ENCODE data around the gene ALKBH7.

Gene ALKBH7

DNA sequence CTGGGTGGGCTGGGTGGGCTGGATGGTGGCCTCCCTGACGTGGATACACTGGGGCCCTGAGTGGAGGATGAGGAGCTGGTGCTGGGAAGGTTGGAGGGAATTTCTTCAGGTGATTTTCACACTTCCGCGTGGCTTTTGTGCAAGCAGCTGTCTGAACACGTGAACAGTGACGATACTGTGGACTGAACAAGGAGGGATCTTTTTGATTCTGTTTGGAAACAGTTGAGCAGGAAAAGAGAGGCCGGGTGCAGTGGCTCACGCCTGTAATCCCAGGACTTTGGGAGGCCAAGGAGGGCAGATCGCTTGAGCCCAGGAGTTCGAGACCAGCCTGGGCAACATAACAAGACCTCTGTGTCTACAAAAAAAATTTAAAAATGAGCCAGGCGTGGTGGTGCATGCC lies 29.5 kb downstream of the ALKBH7 start:
- DNase-seq: no peak

DNA sequence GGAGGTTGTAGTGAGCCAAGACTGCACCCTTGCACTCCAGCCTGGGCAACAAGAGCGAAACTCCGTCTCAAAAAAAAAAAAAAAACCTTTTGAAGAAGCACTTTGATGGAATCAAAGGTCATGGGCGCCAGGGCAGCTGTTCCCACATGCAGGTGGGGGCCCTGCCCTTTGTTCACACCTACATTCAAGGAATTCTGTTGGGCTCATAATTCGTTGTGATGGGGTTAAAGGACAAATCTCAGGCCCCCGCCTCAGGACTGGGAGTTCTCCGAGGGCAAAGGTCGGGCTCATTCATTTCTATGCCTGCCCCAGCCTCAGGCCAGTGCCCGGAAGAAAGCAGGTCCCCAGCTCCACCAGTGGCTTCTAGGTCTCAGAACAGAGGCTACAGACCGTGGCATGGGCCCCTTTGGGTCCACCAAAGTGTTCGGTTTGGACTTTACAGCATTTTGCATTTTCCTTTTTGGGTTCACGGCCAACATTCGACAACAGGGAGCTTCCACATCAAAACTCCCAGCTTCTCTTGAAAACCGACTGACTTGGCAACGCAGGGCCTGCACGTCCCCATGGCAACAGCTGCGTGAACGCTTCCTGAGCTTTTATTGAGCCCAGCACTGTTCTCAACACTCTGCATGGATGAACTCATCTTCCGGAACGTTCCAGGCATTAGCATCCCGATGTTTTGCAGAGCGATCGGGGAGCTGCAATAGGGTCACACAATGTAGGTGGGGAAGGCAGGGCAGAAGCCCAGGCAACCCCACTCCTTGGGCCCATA lies 30.4 kb downstream of the ALKBH7 start:
- DNase-seq: no peak

DNA sequence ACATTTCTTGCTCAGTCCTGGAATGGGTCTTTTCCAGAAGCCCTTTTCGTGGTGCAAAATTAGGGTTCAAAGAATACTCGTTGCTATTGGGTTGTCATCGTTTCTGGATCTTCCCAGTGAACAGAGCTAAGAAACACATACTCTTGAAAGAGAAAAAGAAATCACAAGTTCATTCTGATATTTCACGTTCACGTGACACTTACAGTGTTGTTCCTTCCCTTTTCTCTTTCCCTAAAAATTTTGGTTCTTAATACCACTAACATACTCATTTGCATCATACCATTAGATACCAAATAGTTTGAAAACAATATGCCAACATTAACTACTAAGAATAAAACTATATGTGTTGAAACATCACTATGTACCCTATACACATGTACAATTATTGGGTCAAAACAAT lies 33.8 kb downstream of the ALKBH7 start:
- DNase-seq: no peak

DNA sequence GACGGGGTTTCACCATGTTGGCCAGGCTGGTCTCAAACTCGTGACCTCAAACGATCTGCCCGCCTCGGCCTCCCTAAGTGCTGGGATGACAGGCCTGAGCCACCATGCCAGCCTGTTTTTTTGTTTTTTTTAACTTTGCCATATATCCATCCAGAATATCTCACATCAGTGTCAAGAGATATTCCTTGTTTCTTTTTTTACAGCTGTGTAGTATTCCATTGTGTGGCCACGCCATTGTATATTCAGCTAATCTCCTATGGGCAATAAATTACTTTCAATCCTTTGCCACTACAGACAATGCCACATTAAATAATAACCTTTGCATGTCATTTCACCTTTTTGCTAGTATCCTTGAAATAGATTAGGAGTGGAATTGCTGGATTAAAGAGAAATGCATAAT lies 36.8 kb downstream of the ALKBH7 start:
- DNase-seq: no peak

DNA sequence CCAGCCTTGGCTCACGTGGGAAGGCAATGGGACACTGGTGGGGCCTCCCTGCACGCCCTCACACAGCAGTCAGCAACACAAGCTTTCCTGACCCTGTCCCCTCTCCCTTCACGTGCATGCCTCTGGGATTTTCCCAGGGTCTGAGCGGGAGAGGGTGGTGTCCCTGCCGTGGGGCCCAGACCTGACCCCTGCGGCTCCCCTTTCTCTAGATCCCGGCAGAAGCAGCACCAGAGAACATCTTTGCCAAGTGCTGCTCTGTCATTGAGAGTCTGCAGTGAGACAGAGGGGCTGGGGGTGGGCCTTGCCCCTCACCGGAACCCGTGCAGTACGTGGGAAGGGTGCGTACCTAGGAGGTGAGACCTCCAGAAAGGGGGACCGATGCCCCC lies 39.5 kb downstream of the ALKBH7 start:
- DNase-seq: no peak

DNA sequence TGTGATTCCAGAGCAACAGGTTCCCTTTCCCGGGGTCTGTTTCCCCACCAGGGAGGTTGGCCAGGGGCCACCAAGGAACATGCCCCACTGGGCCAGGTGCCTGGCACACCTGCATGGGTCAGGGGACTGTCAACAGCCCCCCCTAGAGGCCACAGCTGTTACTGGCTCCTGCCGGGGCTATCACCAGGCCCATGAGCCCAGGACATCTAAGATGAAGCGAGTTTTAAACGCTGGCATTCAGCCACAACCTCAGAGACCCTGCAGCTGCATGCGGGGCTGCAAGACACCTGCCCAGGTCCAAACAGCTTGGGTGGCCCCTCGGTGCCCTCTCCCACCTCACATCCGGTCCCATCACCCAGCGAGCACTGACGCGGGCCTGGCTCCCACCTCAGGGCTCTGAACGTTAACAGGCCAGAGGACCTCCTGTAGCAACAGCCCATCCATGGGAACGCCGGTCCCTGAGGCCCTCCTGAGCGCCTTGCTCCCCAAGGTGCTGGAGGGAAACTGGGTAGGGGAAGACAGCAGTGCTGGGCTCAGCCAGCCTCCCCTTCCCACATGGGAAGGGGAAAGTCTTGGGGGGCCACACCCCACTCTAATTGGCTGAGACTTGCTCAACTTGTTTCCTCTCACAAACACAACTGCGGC lies 40.0 kb downstream of the ALKBH7 start:
- peak; percentile 60 for DNase-seq

DNA sequence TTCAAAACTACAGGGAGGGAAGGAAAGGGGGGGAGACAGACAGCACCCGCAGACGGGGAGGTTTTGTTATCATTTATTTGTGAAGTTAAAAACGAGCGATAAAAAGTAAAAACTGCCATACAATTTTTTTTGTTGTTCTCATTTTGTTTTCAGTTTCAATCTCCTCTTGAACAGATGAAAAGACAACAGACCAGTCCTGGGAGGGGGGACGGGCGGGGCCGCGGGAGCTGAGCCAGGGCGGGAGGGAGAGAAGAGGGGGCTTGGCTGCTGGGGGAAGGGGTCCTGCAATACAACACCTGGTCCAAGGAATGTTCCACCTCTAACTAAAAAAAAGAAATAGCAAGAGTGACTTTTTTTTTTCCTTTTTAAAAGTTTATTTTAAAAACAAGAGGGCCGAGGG lies 40.7 kb downstream of the ALKBH7 start:
- no peak for DNase-seq

DNA sequence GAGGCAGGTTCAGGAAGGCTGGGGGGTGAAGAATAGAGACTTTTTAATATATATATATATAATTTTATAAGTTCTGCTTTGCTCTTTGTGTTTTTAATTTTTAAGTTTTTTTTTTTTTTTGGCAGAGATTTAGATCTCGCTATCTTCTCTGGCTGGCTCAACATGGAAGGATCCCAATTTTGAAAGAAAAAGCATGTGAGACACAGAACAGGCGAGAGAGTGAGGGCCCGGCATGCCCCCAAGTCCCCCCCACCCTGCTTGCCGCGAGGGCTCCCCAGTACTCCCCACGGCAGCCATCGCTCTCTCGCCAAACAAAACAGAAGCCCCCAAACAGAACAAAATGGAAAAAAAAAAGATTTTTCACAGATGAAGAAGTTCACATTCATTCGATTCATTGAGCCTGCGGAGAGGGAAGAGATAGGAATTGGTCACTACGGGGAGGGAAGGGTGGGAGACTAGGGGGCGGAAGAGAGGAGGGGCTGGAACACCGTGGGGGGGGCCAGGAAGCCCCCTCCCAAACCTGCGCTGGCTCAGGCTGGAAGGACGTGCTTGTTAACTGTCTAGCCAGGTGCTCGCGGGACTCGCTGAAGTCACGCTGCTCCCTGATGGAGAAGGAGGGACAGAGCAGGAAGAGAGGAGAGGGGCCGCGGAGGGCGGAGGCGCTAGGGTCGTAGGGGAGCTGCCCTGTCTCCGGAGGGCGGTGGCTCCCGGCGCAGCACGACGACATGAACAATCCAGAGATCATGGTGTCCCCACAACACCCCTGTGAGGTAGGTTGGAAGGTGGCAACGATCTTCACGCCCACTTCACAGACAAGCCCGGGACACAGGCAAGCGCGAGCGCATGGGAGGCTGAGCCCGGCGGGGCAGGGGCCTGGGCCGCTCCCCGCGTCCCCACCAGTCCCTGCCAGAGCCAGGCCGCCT lies 41.4 kb downstream of the ALKBH7 start:
- DNase-seq: no peak

DNA sequence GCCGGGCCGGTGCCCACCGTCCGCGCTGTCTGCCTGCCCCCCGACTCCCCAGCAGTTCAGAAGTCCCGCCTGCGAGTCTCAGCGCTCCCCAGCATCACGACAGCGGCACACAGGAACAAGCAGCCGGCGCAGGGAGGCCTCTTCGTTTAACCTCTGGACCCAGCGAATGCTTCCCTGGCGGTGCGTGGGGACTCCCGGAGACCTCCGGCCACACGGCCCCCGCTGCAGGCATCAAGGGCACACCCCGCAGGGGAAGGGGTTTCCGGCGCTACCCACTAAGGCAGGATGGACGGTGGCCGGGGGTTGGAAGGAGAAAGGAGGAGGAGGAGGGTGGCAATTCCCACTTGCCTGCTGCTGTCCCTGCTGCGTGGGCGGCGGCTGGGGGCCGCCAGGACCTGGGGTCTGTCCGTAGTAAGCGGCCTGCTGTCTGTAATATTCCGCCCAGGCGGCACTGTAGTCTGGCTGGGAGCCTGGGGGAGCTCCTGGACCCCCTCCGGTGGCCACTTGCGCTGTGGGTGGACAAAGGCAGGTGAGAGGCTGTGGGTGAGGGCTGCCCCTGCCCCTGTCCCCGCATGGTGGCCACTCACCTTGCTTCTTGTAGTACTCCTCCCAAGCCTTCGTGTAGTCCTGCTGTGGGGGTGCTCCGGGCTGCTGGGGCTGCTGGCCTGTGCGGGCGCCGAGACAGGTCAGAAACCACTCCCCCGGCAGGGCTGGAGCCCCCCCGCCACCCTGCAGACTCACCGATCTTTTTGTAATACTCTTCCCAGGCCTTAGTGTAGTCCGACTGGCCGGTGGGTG lies 42.4 kb downstream of the ALKBH7 start:
- DNase-seq: no peak

DNA sequence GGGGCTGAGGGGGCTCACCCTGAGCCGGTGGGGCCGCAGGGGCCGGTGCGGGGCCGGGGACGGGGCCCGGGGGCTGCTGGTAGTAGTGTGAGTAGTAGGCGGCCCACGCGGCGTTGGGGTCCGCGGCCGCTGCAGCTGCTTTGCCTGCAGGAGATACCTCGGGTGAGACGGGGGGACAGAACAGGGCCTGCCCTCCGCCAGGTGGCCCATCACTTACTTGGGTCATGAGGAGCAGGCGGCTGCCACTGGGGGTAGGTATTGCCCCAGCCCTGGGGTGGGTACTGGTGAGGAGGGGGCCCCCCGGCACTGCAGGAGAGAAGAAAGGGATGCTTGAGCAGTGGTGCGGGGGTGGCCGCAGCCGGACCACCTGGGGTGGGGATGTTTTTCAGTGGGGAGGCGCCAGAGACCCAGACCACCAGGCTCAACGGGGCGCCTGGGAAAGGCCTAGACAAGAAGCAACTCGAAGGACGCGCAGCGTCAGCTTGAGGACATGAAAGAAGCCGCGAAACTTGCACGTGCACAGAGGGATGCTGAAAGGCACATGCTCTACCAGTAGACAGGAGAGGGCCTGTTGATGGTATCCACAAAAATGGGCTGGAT lies 43.1 kb downstream of the ALKBH7 start:
- DNase-seq: no peak

DNA sequence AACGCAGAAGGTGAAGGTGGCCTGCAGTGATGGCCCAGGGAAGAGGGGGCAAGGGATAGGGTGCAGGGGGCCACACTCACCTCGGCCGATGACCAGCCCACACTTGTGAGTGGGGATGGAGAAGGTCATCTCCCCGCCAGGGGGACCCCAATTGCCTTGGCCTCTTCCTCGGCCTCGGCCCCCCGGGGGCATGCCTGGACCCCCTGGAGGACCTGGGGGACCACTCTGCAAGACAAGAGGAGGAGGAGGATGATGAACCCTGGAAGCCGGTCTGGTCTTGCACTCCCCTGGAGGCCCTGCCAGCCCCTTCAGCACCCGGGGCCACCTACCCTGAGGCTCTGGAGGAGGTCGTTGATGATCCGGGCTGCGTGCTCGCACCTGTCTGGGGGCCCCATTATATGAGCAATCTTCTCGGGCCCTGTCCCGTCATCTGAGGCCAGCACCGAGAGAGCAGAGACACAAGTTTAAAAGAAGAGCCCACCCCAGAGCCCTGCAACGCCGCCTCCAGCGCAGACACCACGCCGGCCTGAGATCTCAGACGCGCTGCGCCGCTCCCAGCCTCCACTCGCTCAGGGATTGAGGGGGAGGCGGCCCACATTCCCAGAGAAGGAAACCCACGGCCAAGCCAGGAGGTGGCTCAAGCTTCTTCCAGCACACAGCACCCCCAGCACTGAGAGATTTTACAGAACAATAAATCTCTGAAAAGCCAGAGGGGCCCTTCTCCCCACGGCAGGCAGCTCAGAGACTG lies 44.2 kb downstream of the ALKBH7 start:
- DNase-seq: no peak

DNA sequence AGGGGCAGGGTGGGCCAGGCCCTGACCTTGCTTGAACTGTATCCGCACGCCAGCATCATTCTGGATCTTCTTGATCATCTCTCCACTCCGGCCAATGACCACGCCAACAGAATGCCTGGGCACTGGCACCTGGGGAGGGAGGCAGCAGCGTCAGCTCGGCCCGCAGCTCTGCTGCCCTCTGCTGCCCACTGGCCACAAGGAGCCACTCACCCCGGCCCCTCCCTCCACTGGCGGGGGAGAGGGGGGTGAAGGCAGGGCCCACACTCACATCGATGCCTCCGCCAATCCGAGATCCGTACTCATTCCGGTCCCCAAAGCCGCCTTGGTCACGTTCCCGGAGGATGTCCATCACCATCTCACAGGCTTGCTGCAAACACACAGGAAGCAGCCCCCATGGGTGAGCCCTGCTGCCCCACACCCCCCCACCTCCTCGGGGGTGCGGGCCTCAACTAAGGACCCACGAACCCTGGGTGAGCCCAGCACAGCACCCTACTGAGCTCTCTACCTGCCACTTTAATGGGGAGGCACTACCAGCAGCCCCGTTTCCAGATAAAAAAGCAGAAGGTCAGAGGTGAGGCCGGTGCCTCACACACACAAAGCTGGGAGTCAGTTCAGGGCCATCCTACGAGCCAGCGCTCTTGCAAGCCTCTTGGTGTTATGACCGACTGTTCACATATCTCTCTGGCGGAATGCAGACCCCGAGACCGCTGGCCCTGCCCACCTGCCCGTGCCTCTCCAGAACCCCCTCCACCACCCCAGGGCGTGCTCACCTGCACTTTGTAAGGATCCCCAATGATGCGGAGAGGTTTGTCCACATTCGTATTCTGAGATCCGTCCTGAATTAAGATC lies 45.3 kb downstream of the ALKBH7 start:
- DNase-seq: no peak

DNA sequence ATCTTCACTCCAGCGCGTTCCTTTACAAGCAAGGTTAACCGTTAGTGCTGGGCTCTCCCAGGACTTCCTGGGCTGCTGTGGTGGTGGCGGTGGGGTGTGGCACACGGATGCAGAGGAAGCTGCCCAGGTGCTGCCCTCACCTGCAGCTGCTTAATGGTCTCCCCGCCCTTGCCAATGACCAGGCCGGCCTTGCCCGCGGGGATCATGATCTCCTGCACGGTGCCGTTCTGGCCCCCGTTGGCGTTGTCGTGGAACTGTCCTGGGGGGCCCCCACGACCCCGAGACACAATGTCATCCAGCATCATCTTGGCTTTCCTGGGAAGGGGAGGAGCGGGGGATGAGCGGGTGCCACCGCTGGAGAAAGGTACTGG lies 46.0 kb downstream of the ALKBH7 start:
- DNase-seq: no peak

DNA sequence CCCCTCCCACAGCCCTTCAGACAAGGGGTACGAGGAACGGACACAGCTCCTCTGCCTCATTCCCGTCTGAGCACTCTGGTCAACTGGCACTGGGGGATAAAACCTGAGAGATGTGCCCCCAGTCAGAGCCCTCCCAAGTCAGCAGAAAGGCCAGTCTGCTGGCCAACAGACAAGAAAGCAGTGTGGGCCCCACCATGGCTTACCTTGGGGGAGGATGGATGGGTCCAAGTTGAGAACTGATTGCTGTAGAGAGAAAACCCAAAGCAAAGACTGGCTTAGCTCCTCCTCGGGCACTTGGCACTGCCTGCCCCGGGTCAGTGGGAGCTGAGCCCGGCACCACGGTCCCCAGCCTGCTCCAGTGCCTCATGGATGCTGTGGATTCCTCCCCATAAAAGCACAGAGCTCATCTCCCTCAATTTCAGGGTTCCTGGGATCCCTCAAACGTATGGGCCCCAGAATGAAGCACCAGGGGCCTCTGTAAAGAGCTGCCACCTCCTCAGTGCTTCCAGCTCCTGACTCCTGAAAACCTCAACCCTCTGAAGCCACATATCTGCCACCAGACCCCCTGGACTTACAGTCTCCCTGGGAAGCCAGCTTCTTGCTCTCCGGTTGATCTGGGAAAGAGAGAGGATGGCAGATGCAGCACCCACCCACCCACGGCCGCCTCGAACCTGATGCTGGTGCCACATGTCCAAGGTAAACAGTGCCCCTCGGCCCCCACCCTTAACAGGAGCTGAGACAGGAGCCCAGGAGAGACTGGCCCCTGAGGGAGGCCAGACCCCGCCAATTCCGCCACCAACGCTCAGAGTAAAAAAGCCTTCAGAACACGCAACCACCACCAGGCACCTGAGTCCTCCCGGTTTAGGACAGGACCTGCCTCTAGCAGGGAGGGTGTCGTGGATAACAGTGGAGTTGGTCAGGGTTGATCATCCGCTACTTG lies 48.8 kb downstream of the ALKBH7 start:
- no peak for DNase-seq

DNA sequence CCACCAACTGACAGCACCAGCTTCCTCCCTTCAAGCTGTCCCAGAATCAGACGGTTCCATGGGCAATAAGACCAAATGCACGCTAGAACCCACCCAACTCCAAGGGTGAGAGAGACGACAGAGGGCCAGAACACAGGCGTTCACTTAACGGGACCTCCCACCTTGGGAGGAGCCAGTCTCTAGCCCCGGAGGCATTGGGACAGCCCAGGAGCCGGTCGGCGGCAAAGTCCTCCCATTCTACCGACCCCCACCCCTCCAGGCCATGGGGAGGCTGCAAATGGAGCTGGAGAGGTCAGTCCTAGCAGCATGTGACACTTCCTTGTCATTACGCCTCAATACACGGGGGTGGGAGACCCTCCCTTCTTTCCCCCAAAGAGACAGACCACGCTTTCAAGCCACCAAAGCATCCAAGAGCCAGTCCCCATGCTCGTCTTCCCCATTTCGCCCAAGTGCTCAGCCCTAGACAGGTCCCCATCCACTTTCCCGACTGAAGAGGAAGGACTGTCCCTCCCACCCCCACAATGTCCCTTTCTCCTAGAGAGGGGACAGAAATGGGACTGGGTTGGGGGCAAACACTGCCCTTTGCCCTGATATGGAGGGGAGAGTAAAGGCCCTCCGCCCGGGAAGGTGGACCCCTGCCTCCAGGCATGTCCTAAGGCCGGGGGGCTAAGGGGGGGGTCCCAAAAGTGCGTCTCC lies 51.1 kb downstream of the ALKBH7 start:
- peak; percentile 28 for DNase-seq

DNA sequence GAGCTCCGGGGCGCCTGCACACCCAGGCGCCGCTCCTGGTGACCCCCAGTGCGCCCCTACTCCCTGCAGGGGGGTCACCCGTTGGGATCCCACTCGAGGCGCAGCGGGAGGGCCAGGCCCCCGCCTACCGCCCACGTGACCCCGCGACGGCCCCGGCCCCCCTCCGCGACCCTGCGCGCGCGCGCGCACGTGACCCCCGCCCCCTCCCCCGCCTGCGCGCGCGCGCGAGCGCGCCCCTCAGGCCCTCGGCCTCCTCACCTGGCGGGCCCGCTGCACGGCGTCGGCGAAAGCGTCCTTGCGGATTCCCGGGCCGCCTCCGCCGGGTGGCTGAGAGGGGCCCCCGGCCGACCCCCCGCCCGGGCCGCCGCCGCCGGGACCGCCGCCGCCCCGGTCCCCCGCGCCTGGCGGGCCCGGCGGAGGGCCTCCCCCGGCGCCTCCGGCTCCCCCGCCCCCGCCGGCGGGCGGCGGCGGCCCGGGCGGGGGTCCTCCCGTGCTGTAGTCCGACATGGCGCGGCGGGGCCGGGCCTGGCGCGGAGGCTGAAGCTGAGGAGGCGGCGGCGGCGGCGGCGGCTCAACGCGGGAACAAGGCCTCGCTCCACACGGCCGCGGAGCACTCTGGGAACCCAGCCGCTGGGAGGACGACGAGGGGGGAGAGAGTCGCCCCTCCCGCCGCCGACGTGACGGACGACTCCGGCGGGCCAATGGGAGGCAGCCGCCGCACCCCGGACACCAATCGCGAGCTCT lies 51.8 kb downstream of the ALKBH7 start, which contains the start of gene KHSRP:
TSS of gene KHSRP (minus strand) at position 617 of the 744 bp plus-strand sequence. CDS start at position 507, 110 bp downstream.
- peak; percentile 36 for DNase-seq
